Vagina (tissue), 2 donors: ENCODE measurements around the gene ERC2. TPM values are rescaled to one million over a fixed set of nuclear protein-coding genes. Genes with fewer than 3 reads are reported as not detected.

Source experiments
- DNase-seq, 2 donors: peaks; one replicate each; pipeline ENCODE4 v3.0.0-alpha.2; 2017; ENCODE audit errors: extremely low spot score in 2 of 2
- H3K27ac ChIP-seq: fragments of 200-600 bp; sonication (generic); one replicate; pipeline ENCODE4 v1.5.1; 2019
- H3K27me3 ChIP-seq: fragments of 200-600 bp; sonication (generic); one replicate; pipeline ENCODE4 v1.5.1; 2019
- H3K36me3 ChIP-seq, 2 donors: fragments of 200-600 bp; sonication (generic); one replicate each; pipeline ENCODE4 v1.5.1; 2017 to 2019
- H3K4me1 ChIP-seq: fragments of 200-600 bp; sonication (generic); one replicate; pipeline ENCODE4 v1.5.1; 2019
- H3K4me3 ChIP-seq, 2 donors: fragments of 200-600 bp; sonication (generic); 1 replicate in 1 of 2; 2 replicates in 1 of 2; pipeline ENCODE4 v1.5.1; 2016 to 2019
- H3K9me3 ChIP-seq: fragments of 200-600 bp; sonication (generic); one replicate; pipeline ENCODE4 v1.5.1; 2019
- CTCF ChIP-seq, 3 experiments: fragments of 450-650 bp in 2 of 3; fragments of 200-600 bp in 1 of 3; sonication (generic) in 1 of 3; IDR thresholded peaks; one replicate each; pipeline ENCODE4 v1.5.1; 2017 to 2019; ENCODE audit warnings: antibody characterized with exemption in 3 of 3, mild to moderate bottlenecking in 2 of 3, moderate library complexity in 2 of 3
- POLR2A ChIP-seq, 2 donors: fragments of 450-650 bp; IDR thresholded peaks; one replicate each; pipeline ENCODE4 v1.6.1; 2017; ENCODE audit warnings: antibody characterized with exemption in 2 of 2, mild to moderate bottlenecking in 2 of 2, moderate library complexity in 2 of 2
- POLR2AphosphoS5 ChIP-seq, 2 donors: sonication (generic); formaldehyde crosslinking; IDR thresholded peaks; one replicate each; pipeline ENCODE4 v1.9.0; 2017; ENCODE audit warnings: antibody characterized with exemption in 2 of 2, mild to moderate bottlenecking in 2 of 2, low read depth in 1 of 2; ENCODE audit not compliant: insufficient read depth in 1 of 2
- intact Hi-C: fragments of 100-400 bp; cut with DNase I; formaldehyde crosslinking; loops from one replicate; pipeline ENCODE4 v1.15.1; 2023
- total RNA-seq: library from RNA; depleted of rRNA; stranded (reverse); fragments of >200 nt; gene quantifications from one replicate; pipeline ENCODE4 v1.2.3, GENCODE V29; 2016

Gene ERC2
- total RNA-seq, 1 donor from 2014 or later = 1.2 TPM

- no peaks in the 10 kb centered on the region for H3K4me1 ChIP-seq
- TF ChIP-seq CTCF (IDR thresholded peaks at IDR 0.05) (no peak), POLR2A (IDR thresholded peaks at IDR 0.05) (no peak), POLR2AphosphoS5 (IDR thresholded peaks at IDR 0.05; ENCODE audit: insufficient read depth in 1 of 2, low read depth in 1 of 2) (no peak)
- no peak overlapping the region for H3K27ac ChIP-seq
- no peaks in the 10 kb centered on the region for H3K27me3 ChIP-seq
- DNase-seq = no peak
- no peaks in the 10 kb centered on the region for H3K36me3 ChIP-seq
- H3K4me3 ChIP-seq = no peak overlapping the region
- intact Hi-C loops = no loop called here
- no peaks in the 10 kb centered on the region for H3K9me3 ChIP-seq
These were observed 208.0 kb downstream of the ERC2 start for GRCh38 chr3:56260262-56260661.

- Histone ChIP-seq H3K4me1 (no peaks in the 10 kb centered on the region), H3K36me3 (no peaks in the 10 kb centered on the region), H3K27ac (no peak overlapping the region), H3K4me3 (no peak overlapping the region), H3K9me3 (no peaks in the 10 kb centered on the region), H3K27me3 (no peaks in the 10 kb centered on the region)
- TF ChIP-seq POLR2A (IDR thresholded peaks at IDR 0.05) = no peak
- TF ChIP-seq CTCF (IDR thresholded peaks at IDR 0.05) = no peak
- TF ChIP-seq POLR2AphosphoS5 (IDR thresholded peaks at IDR 0.05; ENCODE audit: insufficient read depth in 1 of 2, low read depth in 1 of 2) = no peak
- DNase-seq = no peak
- intact Hi-C loops = no loop called here
These were observed 210.4 kb downstream of the ERC2 start for GRCh38 chr3:56257826-56258225.

DNA sequence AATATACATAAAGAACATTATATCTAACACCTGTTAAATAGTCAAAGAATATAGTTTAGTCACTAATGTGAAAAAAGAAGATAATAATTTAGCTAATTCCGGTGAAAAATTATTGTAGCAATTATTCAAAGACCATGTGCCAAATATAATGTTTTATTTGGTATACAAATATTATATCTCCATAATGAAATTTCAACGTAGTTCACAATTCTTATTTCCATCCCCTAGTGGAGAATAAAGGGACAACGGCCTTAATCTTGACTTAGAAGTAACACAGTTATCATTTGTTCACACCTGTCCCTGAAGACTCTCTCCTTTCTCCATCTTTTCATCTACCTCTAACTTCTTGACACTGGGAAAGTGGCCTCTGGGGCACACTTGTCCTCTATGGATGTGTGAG lies 213.4 kb downstream of the ERC2 start:
- H3K9me3 ChIP-seq = no peaks in the 10 kb centered on the region
- no peaks in the 10 kb centered on the region for H3K27me3 ChIP-seq
- no peak overlapping the region for H3K4me3 ChIP-seq
- DNase-seq = no peak
- H3K4me1 ChIP-seq = no peaks in the 10 kb centered on the region
- no peak overlapping the region for H3K27ac ChIP-seq
- no peak for TF ChIP-seq POLR2A (IDR thresholded peaks at IDR 0.05)
- H3K36me3 ChIP-seq = no peaks in the 10 kb centered on the region
- intact Hi-C loops = no loop called here

DNA sequence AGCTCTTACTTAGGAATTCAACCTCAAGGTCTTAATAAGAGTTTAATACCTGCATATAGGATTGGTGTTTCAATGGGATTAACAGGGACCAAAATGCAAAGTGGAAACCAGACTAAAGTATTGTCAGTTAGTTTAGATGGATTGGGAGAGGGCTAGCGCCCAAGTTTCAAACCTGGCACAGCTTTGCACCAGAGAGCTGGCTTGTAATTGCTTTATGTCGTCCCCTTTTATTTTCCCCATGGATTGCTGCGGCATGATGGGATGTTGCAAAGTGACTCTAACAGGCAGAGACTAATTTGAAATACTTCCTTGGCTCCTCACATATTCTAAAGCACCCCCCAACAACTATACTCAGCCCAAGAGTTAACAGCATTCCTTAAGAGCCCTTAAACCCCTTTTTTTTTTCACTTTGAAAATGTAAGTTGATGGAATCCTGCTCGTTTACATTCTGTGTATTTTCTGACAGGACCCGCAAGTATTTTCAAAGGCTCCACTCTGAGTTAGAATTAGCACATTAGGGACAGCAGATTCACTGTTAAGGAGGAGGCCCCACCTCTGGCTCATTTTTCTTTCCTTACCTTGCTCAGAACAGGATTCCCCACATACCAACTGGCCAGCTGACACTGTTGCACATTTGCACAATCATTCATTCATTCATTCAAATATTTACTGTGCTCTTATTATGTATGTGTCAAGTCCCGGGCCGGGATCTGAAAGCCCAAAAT lies 214.2 kb downstream of the ERC2 start:
- H3K27ac ChIP-seq = no peak overlapping the region
- intact Hi-C loops = no loop called here
- no peak for DNase-seq
- H3K4me3 ChIP-seq = no peak overlapping the region
- H3K27me3 ChIP-seq = no peaks in the 10 kb centered on the region
- H3K36me3 ChIP-seq = no peaks in the 10 kb centered on the region
- H3K9me3 ChIP-seq = no peaks in the 10 kb centered on the region
- H3K4me1 ChIP-seq = no peaks in the 10 kb centered on the region
- no peak for TF ChIP-seq POLR2AphosphoS5 (IDR thresholded peaks at IDR 0.05; ENCODE audit: insufficient read depth in 1 of 2, low read depth in 1 of 2)
- TF ChIP-seq POLR2A (IDR thresholded peaks at IDR 0.05) = no peak
- no peak for TF ChIP-seq CTCF (IDR thresholded peaks at IDR 0.05)

DNA sequence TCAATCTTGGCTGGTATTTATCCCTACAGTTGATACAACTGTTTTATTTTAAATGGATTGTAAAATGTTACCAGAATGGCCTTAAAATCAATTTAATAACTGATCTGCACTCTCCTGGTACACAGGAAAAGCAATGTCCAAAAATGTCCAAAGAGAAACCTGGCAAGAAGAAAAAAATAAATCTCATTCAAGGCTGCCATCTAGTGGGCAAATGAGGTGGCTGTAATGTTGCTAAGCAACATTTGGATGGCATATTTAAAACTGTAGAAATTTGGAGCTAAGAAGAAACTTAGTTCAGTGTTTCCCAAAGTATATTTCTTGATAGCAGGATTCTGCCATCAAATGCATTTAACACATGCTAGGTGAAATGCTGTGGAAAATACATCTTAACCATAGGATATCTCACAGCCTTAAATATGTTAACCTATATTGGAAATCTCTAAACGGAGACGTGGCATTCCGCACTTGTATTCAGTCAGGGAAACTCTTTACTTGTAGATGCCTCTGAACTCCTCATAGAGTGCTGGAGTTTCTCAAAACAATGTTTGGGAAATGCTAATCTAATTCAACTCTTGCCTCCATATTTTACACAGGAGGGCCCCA lies 216.8 kb downstream of the ERC2 start:
- Histone ChIP-seq H3K36me3 (no peaks in the 10 kb centered on the region), H3K27ac (no peak overlapping the region), H3K9me3 (no peaks in the 10 kb centered on the region), H3K4me1 (no peaks in the 10 kb centered on the region), H3K4me3 (no peak overlapping the region), H3K27me3 (no peaks in the 10 kb centered on the region)
- intact Hi-C loops = no loop called here
- DNase-seq = no peak
- TF ChIP-seq CTCF (IDR thresholded peaks at IDR 0.05) (peak; percentile 41 to 71 (median 61)), POLR2AphosphoS5 (IDR thresholded peaks at IDR 0.05; ENCODE audit: insufficient read depth in 1 of 2, low read depth in 1 of 2) (no peak)
